K562 (cell line): ENCODE measurements around the gene TIMM17B. TPM values are rescaled to one million over a fixed set of nuclear protein-coding genes. Genes with fewer than 3 reads are reported as not detected.
A peak's percentile ranks its signal among the peaks of the same experiment; 100 is the strongest.

Experiments
- HDAC6 ChIP-seq: IDR thresholded peaks from 2 replicates; pipeline ENCODE4 v1.6.1; 2012; ENCODE audit warnings: low read depth, mild to moderate bottlenecking, control low read depth, inconsistent platforms, low read length, moderate library complexity
- HNRNPK ChIP-seq: fragments of 200-400 bp; formaldehyde crosslinking; IDR thresholded peaks from one replicate; pipeline ENCODE4 v1.6.1; 2018; ENCODE audit warnings: mild to moderate bottlenecking, low read depth, low read length; ENCODE audit not compliant: poor library complexity, severe bottlenecking
- KDM2B ChIP-seq: fragments of 250-450 bp; sonication (Bioruptor Pico); IDR thresholded peaks from 2 replicates; pipeline ENCODE4 v1.8.0; 2021; ENCODE audit warnings: mild to moderate bottlenecking, moderate library complexity
- MAFF ChIP-seq: IDR thresholded peaks from 2 replicates; pipeline ENCODE4 v1.6.1; 2012; ENCODE audit warnings: low read length, improper control_type of control experiment
- MXD1 ChIP-seq: fragments of 250-450 bp; sonication (Bioruptor Pico); IDR thresholded peaks from 2 replicates; pipeline ENCODE4 v1.8.0; 2021; ENCODE audit warnings: borderline replicate concordance, mild to moderate bottlenecking, moderate library complexity; ENCODE audit not compliant: poor library complexity, severe bottlenecking
- POLR2H ChIP-seq: IDR thresholded peaks from 2 replicates; pipeline ENCODE4 v1.6.1; 2016; ENCODE audit warnings: missing genetic modification characterization, low read depth, mild to moderate bottlenecking, control low read depth, missing compliant biosample characterization, moderate library complexity
- SAFB ChIP-seq: fragments of 200-400 bp; formaldehyde crosslinking; IDR thresholded peaks from 2 replicates; pipeline ENCODE4 v1.6.1; 2017; ENCODE audit warnings: low read depth, low read length, borderline replicate concordance
- TBL1XR1 ChIP-seq, 2 experiments: IDR thresholded peaks; 2 replicates each; pipeline ENCODE4 v1.6.1; 2012; ENCODE audit warnings: improper control_type of control experiment in 2 of 2, low read length in 2 of 2, mild to moderate bottlenecking in 1 of 2
- USF2 ChIP-seq: sonication (generic); formaldehyde crosslinking; IDR thresholded peaks from 2 replicates; pipeline ENCODE4 v1.5.0; 2020; ENCODE audit warnings: missing genetic modification reagents
- YBX1 ChIP-seq: fragments of 450-650 bp; IDR thresholded peaks from 2 replicates; pipeline ENCODE4 v1.7.1; 2016; ENCODE audit warnings: mild to moderate bottlenecking
- ZBTB40 ChIP-seq, 2 experiments: fragments of 450-650 bp in 1 of 2; sonication (generic) in 1 of 2; formaldehyde crosslinking in 1 of 2; IDR thresholded peaks; 2 replicates each; pipeline versions ENCODE4 v1.7.1 to v1.9.0; 2016 to 2022; ENCODE audit warnings: inconsistent platforms in 1 of 2, mild to moderate bottlenecking in 1 of 2, missing genetic modification reagents in 1 of 2
- ZBTB5 ChIP-seq: fragments of 450-650 bp; IDR thresholded peaks from 2 replicates; pipeline ENCODE4 v1.6.1; 2017; ENCODE audit warnings: antibody characterized with exemption
- ZKSCAN8 ChIP-seq: fragments of 200-800 bp; sonication (Bioruptor generic); IDR thresholded peaks from 2 replicates; pipeline ENCODE4 v1.6.1; 2016; ENCODE audit warnings: missing genetic modification characterization, missing compliant biosample characterization
- ZNF121 ChIP-seq: sonication (generic); formaldehyde crosslinking; conservative IDR thresholded peaks from 2 replicates; pipeline ENCODE4 v1.8.0; 2022; ENCODE audit warnings: missing genetic modification reagents
- ZNF253 ChIP-seq: fragments of 250-450 bp; sonication (Bioruptor Pico); conservative IDR thresholded peaks from 2 replicates; pipeline ENCODE4 v1.6.1; 2021; ENCODE audit warnings: mild to moderate bottlenecking
- polyA plus RNA-seq, 8 experiments: library from polyadenylated mRNA; depleted of rRNA in 4 of 8; stranded (reverse) in 5 of 8; unstranded in 3 of 8; fragments of >200 nt; fragmentation: Nextera tagmentation in 2 of 8; fragmentation: Illumina TruSeq in 1 of 8; extraction: Ambion mirVana in 2 of 8; extraction: Trizol in 1 of 8; gene quantifications; 2 replicates each; pipeline versions ENCODE4 v1.2.1 to v1.2.3, GENCODE V29; 2011 to 2014; ENCODE audit warnings: inconsistent platforms in 1 of 8, missing spikeins in 1 of 8
- total RNA-seq, 7 experiments: library from RNA; depleted of rRNA in 6 of 7; stranded (reverse); fragments of >200 nt in 6 of 7; fragmentation: Illumina TruSeq in 2 of 7; extraction: Trizol in 2 of 7; gene quantifications; 2 replicates each; pipeline versions ENCODE4 v1.2.1 to v1.2.3, GENCODE V29; 2011 to 2021; ENCODE audit warnings: low replicate concordance in 1 of 7

TIMM17B gene
- total and polyA plus RNA-seq, 9 of the 15 experiments (the other 6 are each of a cell fraction or from before 2014, with no cell fraction given), result 9.9 to 184 (median 115) TPM

GRCh38 chrX:48918643-48919340 lies 21.2 kb upstream of the TIMM17B start, which contains the start of gene PIM2 (continued):
- no peak for TF ChIP-seq TBL1XR1 (IDR thresholded peaks at IDR 0.05; ENCODE audit: low read length in 2 of 2)
- no peak for TF ChIP-seq SAFB
- TF ChIP-seq USF2 (CRISPR knock-in tag), result peak; percentile 82
- no peak; the same call in 1 of the 2 replicates for TF ChIP-seq KDM2B (CRISPR knock-in tag)
- no peak for TF ChIP-seq ZNF253 (CRISPR knock-in tag)
- TF ChIP-seq HDAC6, result no peak
- no peak; the same call in 1 of the 2 replicates for TF ChIP-seq ZBTB40 (IDR thresholded peaks at IDR 0.05)
- no peak for TF ChIP-seq ZBTB40 (CRISPR knock-in tag; IDR thresholded peaks at IDR 0.05)
- no peak for TF ChIP-seq ZBTB5
- no peak for TF ChIP-seq MAFF
- TF ChIP-seq HNRNPK, result no peak
- no peak for TF ChIP-seq YBX1
- no peak for TF ChIP-seq ZKSCAN8 (CRISPR knock-in tag)
- TF ChIP-seq POLR2H (tag), result peak; percentile 96
- TF ChIP-seq ZNF121 (CRISPR knock-in tag), result no peak
- peak; percentile 48 for TF ChIP-seq MXD1 (CRISPR knock-in tag)
